ENCODE results near the gene NIN.
"Not testable (repeated sequence)": the region's sequence is repeated elsewhere in the genome, so short reads cannot be mapped to it uniquely, and the experiment has no call there.

Gene NIN

GRCh38 chr14:50726372-50727107, 104.4 kb downstream of the NIN start:
- DNase-seq (ENCODE audit: low read depth in 1 of 2, low spot score in 1 of 2), result no peak

DNA sequence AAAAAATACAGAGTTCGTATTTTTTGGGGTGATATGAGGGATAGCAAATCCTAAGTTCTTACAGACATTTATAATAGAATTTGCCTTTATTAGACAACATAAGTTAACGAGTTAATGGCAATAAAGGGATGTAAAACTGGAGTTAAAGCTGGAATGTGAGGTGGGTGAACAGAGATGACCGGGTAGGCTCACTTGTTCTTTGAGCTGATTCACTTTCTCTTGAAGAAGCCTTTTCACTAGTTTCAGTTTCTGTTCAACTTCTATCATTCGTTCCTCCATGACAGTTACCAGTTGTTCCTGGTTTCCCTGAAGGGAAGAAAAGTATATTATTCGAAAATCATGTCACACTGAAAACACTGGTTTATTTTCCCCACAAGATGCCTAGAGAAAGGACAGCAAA, 105.2 kb downstream of the NIN start:
- in situ Hi-C loops (cut with HindIII; ENCODE audit: low pct_unique_long_range_greater_than_20kb, low sequenced_read_pairs), result no loop called here
- DNase-seq (ENCODE audit: low read depth in 1 of 2, low spot score in 1 of 2), result no peak

More at GRCh38 chr14:50726372-50727107, 104.4 kb downstream of the NIN start:
- no peak for TF ChIP-seq JUND (IDR thresholded peaks at IDR 0.05; ENCODE audit: low read depth)
- in situ Hi-C loops (cut with HindIII; ENCODE audit: low pct_unique_long_range_greater_than_20kb, low sequenced_read_pairs), result no loop called here

DNA sequence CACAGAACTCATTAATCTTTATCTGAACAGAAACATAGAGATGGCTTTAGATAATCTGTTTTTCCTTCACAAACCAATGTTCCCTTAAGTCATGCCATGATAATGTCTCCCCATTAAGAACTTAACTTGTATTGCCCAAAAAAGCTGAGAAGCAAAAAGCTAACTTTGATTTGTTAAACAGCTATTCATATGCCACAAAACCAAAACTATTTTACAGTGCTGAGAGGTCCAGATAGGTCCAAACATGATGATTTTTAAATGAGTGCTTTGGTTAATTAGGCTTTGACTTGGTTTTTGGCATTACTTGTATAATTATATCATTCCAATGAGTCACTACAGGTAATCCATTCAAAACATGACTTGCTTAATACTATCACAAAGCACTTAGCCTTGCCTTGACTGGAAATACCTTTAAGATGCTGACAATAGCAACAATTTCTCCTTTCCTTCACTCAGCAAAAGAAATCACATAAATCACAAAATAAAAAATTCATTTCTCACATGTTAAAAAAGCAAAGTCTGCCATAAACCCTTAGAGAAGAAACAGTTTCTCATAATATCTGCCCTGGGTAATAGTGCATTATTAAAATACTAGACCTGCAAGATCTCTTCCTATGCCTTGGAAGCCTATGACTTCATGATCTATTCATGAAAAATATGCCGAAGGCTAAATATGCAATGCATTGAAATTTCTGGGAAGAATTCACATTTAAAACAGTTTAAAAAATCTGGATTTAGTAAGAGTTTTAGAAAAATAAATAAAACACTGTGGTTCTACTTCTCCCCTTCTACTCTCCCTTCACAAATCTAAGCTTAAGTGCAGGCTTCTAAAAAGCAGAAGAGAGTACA, 110.8 kb downstream of the NIN start:
- no peak for DNase-seq (ENCODE audit: low read depth in 1 of 2, low spot score in 1 of 2)

More for the DNA sequence above, 105.2 kb downstream of the NIN start:
- no peak for TF ChIP-seq JUND (IDR thresholded peaks at IDR 0.05; ENCODE audit: low read depth)

GRCh38 chr14:50718949-50719348, 112.0 kb downstream of the NIN start:
- in situ Hi-C loops (cut with HindIII; ENCODE audit: low pct_unique_long_range_greater_than_20kb, low sequenced_read_pairs), result no loop called here
- TF ChIP-seq JUND (IDR thresholded peaks at IDR 0.05; ENCODE audit: low read depth), result no peak
- DNase-seq (ENCODE audit: low read depth in 1 of 2, low spot score in 1 of 2), result no peak

More for the DNA sequence above, 110.8 kb downstream of the NIN start:
- TF ChIP-seq JUND (IDR thresholded peaks at IDR 0.05; ENCODE audit: low read depth), result no peak
- in situ Hi-C loops (cut with HindIII; ENCODE audit: low pct_unique_long_range_greater_than_20kb, low sequenced_read_pairs), result no loop called here

GRCh38 chr14:50717811-50718210, 113.2 kb downstream of the NIN start:
- in situ Hi-C loops (cut with HindIII; ENCODE audit: low pct_unique_long_range_greater_than_20kb, low sequenced_read_pairs), result no loop called here
- TF ChIP-seq JUND (IDR thresholded peaks at IDR 0.05; ENCODE audit: low read depth), result no peak
- no peak for DNase-seq (ENCODE audit: low read depth in 1 of 2, low spot score in 1 of 2)

DNA sequence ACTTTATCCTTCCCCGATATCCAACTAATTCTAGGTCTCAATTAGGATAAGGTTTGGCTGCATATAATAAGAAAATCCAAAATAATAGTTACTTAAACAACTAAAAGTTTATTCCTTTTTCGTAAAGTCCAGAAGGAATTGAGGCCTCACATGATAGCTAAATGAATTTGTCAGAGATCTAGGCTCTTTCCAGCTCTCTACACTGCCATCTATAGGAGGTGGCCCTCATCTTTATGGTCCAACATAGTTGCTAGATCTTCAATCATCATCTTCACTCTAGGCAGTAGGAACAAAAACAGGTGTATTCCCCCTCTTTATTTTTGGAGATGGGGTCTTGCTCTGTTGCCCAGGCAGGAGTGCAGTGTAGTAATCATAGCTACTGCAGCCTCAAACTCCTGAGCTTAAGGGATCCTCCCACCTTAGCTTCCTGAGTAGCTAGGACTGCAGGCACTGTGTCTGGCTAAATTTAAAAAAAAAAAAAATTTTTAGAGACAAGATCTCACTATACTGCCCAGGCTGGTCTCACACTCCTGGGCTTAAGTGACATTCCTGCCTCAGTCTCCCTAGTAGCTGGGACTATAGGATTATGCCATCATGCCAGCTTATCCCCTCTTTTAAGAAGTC, 116.4 kb downstream of the NIN start:
- in situ Hi-C loops (cut with HindIII; ENCODE audit: low pct_unique_long_range_greater_than_20kb, low sequenced_read_pairs), result no loop called here
- peak; percentile 60 to 68 for DNase-seq (ENCODE audit: low read depth in 1 of 2, low spot score in 1 of 2)
- TF ChIP-seq JUND (IDR thresholded peaks at IDR 0.05; ENCODE audit: low read depth), result no peak

GRCh38 chr14:50711043-50711442, 119.9 kb downstream of the NIN start:
- TF ChIP-seq JUND (IDR thresholded peaks at IDR 0.05; ENCODE audit: low read depth), result no peak
- no peak for DNase-seq (ENCODE audit: low read depth in 1 of 2, low spot score in 1 of 2)
- in situ Hi-C loops (cut with HindIII; ENCODE audit: low pct_unique_long_range_greater_than_20kb, low sequenced_read_pairs), result no loop called here

DNA sequence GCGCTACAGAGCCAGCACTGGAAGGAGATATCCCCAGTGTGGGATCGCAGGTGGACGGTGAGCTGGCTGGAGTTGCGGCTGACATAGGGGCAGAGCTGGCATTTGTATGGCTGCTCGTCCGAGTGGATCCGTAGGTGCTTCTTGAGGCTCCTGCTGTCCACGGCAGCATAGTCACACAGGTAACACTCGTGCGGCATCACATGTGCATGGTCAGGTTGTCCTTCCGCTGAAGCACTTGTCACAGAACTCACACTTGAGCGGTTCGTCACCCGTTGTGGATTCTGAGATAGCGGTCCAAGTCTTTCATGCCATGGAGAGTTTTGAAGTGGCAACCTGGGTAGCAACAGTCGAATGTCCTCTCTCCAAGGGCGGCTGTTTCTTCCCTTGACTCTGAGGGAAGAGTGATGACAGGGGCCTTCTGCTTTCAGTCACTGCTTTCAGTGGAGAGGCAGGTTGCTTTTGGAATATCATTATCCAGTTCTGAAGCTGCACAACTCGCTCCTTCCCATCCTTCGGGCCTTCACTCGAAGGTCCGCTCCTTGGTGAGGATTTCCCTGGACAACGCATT, 125.9 kb downstream of the NIN start:
- in situ Hi-C loops (cut with HindIII; ENCODE audit: low pct_unique_long_range_greater_than_20kb, low sequenced_read_pairs), result no loop called here
- no peak for TF ChIP-seq JUND (IDR thresholded peaks at IDR 0.05; ENCODE audit: low read depth)
- no peak for DNase-seq (ENCODE audit: low read depth in 1 of 2, low spot score in 1 of 2)

- in situ Hi-C loops (cut with HindIII; ENCODE audit: low pct_unique_long_range_greater_than_20kb, low sequenced_read_pairs), result no loop called here
- TF ChIP-seq JUND (IDR thresholded peaks at IDR 0.05; ENCODE audit: low read depth), result no peak
Measured at GRCh38 chr14:50704454-50705010, 126.4 kb downstream of the NIN start.

GRCh38 chr14:50697659-50698290, 133.2 kb downstream of the NIN start:
- DNase-seq (ENCODE audit: low read depth in 1 of 2, low spot score in 1 of 2), result no peak
- no peak for TF ChIP-seq JUND (IDR thresholded peaks at IDR 0.05; ENCODE audit: low read depth)
- in situ Hi-C loops (cut with HindIII; ENCODE audit: low pct_unique_long_range_greater_than_20kb, low sequenced_read_pairs), result no loop called here

More at GRCh38 chr14:50704454-50705010, 126.4 kb downstream of the NIN start:
- DNase-seq (ENCODE audit: low read depth in 1 of 2, low spot score in 1 of 2), result no peak

DNA sequence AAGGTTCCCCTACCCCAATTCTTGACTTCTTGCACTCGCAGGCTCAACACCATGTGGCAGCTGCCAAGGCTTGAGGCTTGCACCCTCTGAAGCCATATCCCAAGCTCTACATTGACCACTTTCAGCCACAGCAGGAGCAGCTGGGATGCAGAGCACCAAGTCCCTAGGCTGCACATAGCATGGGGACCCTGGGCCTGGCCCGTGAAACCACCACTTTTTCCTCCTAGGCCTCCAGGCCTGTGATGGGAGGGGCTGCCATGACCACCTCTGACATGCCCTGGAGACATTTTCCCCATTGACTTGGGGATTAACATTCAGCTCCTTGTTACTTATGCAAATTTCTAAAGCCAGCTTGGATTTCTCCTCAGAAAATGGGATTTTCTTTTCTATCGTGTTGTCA, 136.7 kb downstream of the NIN start:
- in situ Hi-C loops (cut with HindIII; ENCODE audit: low pct_unique_long_range_greater_than_20kb, low sequenced_read_pairs), result not testable (repeated sequence)

DNA sequence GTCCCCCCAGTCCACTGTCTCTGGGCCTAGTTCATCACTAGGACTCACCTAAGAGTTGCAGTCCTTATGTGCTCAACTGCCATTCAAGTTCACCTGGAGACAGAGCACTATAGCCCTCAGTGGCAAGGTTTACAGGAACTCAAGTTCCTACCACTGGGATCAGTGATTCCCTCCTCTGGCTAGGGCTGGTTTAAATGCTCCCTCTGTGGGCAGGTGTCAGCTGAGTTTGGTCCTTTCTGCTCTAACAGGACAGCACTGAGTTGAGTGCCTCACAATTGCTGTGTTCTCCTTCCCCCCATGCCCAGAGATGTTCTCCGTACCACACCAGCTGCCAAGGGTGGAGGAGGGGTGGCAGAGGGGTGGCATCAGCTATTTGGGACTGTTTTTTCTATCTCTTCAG, 142.1 kb downstream of the NIN start:
- no peak for TF ChIP-seq JUND (IDR thresholded peaks at IDR 0.05; ENCODE audit: low read depth)
- DNase-seq (ENCODE audit: low read depth in 1 of 2, low spot score in 1 of 2), result no peak
- in situ Hi-C loops (cut with HindIII; ENCODE audit: low pct_unique_long_range_greater_than_20kb, low sequenced_read_pairs), result no loop called here

More for the DNA sequence above, 136.7 kb downstream of the NIN start:
- not testable (repeated sequence) for DNase-seq (ENCODE audit: low read depth in 1 of 2, low spot score in 1 of 2)

Measured in T47D (cell line).